Fibroblast of skin of right biceps (primary cell): ENCODE measurements around the gene EXOC3L4.

Source experiments
- DNase-seq: peaks from one replicate; pipeline ENCODE4 v3.0.0-alpha.2; 2013

EXOC3L4 gene

DNA sequence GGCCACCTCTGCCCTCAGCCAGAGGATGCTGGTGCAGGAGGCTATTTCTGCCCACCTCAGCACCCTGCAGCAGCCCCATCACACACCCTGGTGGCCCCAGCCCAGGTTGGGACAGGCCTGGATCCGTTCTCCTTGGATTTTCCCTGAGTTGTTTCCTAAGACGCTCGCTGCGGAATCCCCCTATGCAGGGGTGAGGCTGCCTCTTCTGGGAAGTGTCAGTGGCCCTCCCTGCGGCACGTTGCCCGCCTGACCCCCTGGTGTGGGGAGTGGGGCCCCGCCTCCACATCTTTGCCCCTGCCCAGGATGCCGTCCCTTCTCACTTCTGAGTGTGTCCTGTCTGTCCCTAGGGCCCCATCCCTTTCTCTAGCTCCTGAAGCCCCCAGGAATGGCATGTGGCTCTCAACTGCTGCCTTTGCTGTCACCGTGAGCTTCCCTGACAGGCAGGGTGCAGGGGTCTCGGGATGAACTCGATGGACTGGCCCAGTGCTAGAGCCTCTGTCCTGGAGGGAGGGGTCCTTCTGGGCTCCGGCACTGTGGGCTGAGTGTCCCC, 594 bp upstream of the EXOC3L4 start:
- no peak for DNase-seq

DNA sequence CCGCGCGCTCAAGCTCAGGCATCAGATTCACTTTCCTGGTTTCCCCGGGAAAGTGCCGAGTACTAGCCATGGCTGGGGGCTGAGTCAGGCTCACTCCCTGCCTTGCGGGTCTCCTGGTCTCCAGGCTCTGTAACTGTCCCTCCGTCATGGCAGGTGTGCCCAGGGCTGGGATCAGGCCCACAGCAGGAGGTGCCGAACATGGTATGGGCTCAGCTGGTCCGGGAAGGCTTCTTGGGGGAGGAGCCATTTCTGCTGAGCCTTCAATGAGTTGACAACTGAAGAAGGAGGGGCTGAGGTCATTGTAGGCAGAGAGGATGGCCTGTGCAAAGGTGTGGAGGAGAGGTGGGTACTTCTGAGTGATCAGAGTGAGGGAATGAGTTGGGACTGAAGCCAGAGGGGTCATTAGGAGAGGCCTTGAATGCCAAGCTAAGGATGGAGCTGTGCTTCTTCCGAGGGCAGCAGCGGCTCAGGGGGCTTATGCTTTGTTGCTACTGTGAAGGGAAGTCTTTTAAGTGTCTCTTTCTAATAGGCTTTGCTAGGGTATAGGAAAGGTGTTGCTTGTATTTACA, 769 bp downstream of the EXOC3L4 start:
- no peak for DNase-seq

DNA sequence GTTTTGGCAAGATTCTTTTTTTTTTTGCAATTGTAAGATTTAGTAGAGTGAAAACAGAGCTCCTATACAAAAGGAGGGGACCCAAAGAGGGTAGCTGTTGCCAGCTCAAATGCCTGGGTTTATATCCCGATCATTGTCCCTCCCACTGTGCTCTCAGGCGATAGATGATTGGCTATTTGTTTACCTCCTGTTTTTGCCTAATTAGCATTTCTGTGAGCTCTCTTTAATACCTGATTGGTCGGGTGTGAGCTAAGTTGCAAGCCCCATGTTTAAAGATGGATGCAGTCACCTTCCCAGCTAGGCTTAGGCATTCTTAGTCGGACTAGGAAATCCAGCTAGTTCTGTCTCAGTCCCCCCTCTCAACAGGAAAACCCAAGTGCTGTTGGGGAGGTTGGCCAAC, 1.9 kb downstream of the EXOC3L4 start:
- DNase-seq: no peak

DNA sequence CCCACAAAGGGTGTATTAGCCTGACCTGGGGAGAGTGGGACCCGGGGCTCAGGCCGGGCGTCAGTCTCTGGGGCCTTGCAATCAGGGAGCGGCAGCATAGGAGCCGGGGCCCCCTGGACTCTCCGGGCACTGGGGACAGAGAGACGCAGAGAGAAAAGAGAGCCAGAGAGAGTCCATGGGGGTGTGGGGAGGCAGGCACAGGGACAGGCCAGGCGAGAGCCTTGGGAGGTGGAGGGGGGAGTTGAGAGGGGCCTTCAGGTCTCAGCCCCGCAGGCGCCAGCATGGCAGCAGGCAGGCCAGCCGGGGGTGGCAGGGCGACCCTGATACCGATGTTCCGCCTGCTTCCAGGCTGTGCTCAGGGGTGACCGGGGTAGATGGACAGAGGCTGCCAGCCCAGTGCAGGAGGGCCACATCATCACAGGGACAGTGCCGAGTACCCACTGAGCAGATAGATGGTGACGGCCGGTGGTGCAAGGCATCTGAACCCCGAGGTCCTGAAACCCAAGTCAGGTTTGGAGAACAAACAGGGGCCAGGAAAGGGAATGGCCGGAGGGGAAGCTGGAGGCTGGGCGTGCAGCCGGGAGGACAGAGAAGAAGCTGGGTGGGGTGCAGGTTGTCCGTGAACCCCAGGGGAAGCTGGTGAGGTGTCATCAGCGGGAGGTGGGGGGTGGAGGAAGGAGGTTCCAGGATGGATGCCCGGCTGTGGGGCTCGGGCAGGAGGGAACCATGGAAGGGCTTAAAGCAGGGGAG, 2.9 kb downstream of the EXOC3L4 start:
- DNase-seq: no peak

DNA sequence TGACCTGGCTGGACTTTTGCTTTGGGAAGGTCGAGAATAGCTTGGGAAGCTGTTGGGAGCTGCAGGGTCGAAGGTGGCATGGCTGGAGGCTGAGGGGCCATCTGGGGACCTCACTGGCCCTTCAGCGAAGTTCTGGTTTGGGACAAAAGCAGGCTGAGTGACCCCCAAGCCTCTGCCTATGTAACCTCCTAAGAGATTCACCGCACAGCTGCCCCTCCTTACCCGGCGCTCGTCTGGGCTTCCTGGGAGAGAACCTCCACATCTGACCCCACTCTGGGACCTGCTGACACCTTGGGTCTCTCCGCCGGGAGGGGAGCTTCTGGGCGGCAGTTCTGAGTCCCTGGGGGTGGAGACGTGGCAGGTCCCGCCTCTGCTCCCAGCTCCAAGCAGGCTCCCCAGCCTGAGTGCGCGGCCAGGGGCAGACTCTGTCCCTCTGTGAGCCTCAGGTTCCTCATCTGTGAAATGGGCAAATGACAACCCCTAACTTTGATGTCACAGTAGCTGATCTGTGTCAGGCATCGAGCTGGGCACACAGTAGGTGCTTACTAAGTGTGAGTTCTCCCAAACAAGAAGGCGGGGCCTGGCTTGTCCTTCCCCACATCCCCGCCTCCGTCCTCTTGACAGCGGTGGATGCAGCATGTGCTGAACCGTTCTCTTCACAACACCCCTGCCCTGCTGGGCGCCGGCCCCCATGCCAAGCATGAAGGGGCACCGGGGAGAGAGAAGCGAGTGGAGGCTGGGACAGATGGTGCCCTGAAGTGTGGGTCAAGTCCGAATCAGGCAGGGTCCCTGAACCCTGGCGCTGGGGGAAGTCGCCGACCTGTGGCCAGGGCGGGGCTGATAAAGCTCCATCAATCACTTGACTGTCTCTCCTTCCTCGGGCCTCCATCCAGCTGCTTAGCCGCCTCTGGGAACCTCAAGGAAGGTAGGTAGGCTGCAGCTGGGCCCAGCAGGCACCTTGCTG, 3.8 kb downstream of the EXOC3L4 start:
- no peak for DNase-seq

DNA sequence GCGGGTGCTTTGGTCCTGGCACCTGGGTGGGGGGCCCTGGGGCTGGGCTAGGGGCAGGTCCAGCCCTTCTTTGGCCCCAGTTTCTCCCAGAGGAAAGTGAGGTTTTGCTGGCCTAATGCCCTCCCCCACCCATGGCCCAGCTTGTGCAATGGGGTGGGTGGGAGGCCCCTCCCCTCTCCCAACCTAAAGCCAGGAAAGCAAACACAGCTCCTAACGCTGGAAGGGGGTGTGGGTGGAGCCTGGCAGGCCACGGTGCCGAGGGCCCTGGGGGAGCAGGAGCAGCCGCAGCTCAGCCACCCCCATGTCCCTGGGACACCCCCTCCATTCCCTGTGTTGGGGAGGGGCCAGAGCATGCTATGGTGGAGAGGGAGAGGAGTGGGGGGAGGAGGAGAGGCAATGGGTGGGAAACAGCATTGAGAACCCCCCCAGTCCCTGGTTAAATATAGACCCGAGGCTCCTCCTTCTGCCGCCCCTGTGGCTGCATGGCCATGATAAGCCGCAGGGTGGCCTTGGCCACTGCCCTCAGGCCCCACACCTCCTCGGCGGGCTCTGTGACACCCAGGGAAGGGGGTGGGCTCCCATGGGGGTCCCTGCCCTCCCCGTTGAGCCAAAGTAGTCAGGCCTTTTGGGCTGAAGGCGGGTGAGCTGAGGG, 4.7 kb downstream of the EXOC3L4 start:
- DNase-seq: no peak

DNA sequence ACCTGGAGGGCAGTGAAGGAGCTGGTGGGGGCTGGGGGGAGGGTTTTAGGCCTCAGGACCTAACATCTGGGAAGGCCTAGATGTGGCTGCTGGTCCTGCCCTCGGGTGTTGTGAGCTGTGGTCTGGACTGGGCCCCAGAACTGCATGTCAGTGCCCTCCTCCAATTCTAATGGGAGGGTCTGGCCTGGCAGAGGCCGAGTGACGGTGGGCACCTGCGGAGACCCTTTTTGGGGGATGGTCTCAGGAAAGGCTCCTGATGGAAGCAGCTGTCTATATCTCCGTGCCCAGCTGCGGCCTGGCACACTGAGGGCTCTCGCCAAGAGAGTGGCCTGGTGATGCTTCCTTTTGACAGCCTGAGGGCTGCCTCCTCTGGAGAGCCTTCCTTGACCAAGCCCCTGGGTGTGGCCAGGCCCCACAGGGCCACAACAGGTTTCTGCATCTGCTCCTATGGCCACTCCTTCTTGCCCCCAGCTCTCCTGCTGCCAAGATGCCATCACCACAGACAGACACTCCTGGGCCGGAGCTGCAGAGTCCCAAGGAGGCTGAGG, 5.3 kb downstream of the EXOC3L4 start:
- no peak for DNase-seq

DNA sequence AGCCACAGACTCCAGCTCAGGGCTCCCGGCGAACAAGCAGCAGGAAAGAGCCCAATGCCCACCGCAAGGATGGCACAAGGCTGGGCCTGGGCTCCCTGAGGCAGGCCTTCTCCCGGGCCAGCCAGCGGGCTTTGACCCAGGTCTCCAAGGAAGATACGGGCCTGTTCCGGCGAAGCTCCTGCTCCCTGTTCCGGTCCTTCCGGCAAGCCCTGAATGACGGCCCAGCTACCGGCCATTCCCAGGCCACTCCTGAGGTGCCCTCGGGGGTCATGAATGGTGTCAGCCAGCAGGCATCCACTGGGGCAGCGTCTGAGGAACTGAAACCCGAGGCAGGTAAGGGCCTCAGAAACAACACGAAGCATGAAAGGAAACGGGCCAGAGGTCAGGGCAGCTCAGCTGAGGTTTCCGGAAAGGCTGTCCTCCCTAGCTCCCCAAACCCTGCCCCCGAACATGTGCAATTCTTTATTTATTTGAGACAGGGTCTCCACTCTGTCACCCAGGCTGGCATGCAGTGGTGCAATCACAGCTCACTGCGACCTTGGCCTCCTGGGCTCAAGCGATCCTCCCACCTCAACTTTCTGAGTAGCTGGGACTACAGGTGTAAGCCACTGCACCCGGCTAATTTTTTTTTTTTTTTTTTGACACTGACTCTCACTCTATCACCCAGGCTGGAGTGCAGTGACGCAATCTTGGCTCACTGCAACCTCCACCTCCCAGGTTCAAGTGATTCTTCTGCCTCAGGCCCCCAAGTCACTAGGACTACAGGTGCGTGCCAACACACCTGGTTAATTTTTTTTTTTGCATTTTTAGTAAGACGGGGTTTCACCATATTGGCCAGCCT, 6.0 kb downstream of the EXOC3L4 start:
- no peak for DNase-seq

DNA sequence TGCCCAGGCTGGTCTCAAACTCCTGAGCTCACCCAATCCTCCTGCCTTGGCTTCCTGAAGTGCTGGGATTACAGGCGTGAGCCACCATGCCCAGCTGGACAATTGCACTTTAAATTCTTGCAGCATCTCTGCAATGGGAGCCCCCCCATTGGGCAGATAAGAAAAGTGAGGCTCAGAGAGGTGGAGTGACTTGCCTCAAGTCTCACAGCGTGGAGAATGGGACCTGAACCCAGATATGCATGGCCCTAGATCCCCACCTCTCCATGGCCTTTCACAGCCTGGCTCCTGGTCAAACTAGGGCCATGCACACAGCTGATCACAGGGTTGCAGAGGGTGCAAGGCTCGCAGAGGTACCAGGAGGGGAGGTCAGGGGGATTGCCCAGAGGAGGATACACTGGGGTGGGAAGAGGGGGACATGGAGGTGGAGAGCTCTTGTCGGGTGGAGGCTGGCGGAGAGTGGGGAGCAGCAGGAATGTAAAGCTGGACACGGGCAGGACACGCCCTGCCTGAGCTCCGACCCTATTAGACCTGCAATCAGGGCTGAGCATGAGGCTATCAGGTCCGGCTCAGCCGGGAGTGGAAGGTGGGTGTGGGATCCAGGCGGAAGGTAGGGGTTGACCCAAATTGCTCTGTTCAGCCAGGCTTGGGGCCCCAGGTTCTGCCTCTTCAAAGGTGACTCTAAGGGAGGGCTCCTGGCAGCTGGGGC, 6.9 kb downstream of the EXOC3L4 start:
- no peak for DNase-seq

DNA sequence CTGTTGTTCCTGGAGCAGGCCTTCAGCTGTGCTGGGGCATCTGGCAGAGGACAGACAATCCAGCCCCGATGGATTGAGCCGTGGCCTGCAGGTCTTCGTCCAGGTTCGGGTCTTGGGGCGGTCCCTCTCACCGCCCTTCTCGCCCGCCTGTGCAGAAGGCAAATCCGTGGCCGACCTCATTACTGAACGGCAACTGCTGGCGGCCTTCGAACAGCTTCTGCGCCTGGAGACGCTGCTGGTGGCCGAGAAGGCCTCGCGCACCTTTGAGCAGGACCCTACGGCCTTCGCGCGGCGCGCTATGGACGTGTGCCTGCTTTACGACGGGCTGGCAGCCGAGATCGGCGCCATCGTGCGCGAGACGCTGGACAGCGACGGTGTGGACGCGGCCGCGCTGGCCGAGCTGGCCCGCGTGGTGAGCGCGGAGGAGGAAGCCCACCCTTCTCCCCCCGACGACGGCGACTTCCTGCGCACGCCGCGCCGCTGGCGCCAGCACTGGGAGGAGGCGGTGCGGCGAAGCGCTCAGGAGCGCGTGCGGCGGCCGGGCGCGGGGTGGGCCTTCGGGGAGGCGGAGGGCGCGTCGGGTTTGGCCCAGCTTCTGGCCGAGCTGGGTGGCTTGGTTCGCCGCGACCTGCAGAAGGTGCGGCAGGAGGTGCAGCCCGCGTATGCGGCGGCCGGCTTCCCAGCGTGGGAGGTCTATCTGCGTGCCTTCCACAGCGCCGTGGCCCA, 7.6 kb downstream of the EXOC3L4 start:
- DNase-seq: no peak

DNA sequence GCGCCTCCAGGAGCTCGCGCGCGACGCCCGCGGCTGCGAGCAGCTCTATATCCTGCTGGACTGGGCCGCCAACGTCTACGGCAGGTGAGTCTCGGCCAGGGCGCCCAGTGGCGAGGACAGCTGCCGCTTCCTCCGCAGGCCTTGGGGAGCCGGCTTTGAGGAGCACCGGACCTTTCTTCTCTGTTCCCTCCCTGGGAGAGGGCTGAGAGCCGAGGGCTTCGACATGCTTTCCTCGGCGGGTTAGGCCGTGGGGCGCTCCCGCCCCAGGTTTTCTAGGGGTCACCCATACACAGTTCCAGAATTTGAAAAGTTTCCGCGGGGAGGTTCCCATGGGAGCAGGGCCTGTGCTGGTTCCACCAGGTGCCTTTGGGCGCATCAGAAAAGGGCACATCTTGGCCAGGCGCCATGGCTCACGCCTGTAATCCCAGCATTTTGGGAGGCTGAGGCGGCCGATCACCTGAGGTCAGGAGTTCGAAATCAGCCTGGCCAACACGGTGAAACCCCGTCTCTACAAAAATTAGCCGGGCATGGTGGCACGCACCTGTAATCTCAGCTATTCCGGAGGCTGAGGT, 8.2 kb downstream of the EXOC3L4 start:
- DNase-seq: no peak

DNA sequence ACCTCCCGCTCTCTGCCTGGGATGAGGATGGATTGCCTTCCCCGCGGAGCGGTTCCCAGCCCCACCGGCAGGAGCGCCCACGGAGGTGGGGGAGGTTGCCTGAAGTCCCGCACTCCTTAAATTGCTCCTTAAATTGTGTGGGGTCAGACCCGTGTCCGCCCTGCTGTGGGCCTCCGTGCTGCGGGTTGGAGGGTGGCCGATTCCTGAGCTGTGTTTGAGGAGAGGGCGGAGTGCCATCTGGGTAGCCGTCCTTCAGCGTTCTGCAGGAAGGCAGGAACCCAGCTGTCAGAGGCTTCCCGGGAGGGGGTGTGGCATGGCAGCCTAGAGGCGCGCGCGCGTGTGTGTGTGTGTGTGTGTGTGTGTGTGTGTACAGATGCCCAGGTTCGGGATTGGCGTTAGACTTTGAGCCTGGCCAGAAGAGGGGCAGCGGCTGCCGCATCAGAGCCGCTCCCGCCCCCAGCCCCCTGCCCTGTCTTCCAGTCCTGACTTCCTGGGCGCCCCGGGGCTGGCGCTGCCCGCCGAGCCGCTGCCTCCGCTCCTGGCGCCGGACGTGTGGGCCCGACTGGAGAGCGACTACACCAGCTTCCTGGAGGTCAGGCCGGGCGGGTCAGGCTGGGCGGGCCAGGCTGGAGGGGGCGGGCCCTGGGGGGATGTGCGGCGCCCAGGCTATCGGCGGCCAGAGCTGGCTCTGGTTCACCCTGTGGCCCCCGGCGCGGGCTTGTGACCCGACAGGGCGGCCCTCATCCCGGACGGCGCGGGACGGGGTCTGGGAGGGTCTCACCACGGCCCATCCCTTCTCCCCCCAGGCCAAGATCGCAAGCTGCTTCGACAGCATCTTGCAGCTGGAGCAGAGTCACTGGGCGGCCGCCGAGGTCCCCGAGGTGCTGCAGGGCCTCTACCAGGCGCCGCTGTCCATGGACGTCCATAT, 9.2 kb downstream of the EXOC3L4 start:
- peak; percentile 38 for DNase-seq

DNA sequence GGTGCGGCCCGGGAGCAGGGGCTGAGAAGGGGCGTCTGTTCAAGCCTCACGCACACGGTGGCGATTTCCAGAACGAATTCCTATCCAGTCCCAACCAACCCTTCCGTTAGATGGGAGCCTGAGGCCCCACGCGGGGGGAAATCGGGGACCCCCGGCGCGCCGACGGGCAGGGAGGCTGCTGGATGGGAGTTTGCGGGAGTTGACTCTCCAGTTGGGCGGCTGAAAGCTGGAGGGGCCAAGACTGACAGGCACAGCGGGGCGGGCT, 9.8 kb downstream of the EXOC3L4 start:
- no peak for DNase-seq

DNA sequence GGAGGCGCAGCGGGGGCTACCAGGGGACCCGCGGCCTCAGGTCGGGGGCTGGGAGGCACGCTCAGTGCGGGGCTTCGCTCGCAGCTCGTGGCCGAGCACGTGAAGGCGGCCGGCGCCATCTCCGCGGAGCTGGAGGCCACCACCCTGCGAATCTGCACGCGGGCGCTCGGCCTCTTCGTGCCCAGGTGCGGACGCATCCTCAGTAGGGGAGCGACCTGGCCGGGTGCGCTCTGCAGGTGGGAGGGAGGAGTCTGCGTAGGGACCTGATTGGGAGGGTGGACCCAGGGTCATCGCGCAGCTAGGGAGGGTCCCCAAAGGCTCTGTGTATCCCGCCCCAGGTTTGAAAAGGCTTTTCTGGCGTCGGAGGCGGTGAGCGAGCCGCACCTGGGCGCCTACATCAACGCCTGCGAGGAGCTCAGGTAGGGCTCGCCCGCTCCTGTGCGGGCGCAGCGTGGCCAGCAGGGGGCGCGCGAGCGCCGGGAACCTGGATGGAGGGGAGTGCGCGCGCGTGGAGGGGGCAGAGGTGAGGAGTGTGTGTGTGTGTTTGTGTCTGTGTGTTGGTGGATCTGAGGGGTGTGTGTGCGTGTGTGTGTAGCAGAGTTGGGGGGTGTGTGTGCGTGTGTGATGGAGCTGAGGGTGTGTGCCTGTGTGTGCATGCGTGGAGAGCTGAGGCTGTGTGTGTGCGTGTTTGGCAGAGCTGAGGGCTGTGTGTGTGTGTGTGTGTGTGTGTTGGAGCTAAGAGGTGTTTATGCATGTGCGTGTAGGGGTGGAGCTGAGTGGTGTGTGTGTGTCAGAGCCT, 10.3 kb downstream of the EXOC3L4 start:
- DNase-seq: peak; percentile 33

DNA sequence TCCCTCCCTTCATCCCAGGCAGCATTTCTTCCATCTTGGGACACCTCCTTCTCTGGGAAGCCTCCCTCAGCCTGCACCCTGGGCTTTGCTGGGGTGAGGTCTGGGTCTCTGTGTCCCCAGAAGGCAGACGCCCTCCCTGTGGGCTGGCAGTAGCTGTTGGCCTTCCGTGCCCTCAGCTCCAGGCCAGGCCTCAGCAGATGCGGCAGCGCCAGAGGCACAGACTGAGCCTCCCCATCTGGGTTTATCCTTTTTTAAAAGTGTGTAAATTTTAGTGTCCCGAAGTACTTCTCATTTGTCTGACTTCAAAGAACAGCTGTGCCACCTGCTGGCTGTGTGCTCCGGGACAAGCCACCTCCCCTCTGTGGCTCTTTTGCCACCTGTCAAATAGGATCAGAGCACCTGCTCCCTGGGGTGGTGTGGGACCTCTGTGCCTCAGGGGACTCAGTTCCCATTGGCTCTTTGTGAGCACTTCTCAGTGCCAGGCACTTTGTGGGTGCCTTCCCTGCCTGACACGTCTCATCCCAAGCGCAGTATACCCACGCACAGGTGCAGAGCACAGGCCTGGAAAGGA, 11.1 kb downstream of the EXOC3L4 start:
- DNase-seq: no peak

DNA sequence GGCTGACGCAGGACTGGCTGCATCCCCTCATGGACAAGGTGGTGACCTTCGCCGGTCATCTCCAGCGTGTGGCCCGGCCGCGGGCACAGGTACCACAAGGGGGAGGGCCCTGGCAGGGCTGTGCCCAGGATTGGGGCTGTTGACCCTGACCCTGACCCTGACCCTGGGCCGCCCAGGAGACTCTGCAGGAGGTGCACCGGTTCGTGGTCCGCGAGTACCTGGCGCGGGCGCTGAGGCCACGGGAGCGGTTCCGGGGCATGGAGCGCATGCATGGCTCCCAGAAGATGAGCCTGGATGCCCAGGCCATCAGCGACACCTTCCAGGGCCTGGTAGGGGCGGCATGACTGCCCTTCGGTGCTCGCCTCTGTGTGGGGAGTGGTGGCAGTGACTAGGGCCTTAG, 12.9 kb downstream of the EXOC3L4 start:
- no peak for DNase-seq

DNA sequence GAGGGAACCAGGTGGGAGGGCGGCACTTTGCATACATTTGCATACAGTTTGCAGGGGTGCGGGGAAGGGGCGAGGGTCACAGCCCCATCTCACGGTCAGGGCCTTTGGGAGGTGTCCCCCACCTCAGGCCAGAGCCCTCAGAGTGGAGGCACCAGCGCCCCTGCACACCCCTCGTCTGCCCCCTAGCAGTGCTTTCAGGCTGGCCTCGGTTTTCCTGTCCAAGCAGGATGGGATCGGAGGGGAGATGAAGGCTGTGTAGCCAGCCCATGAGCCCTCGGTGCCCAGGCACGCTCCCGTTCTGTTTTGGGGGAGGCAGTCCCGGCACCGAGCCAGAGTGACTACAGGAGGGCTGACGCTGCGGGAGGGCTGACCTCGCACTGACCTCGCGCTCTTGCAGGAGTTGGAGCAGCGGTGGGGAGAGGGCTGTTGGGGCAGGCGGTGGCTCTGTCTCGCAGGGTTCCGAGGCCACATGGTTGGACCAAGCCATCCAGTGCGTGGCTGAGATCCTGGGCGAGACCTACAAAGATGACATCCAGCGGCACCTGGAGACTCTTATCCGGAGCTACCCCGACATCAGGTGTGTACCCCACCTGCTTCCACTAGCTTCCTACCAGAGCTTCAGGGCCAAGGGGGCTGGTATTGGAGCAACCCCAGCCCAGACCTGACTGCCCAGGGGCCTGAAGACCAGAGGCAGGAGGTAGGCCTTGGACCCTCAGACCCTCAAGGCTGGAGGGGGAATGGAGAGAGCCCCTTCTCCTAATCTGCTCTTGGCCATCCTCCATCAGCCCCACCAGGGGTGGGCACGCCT, 13.6 kb downstream of the EXOC3L4 start:
- peak; percentile 39 for DNase-seq
